HG03060 (cell line): ENCODE results near the gene ATIC.

Experiments used
- ATAC-seq: cut with Tn5 transposase; IDR thresholded peaks from one replicate; pipeline ENCODE4 v1.9.1; 2021; ENCODE audit warnings: low read depth, moderate number of reproducible peaks; ENCODE audit not compliant: unreplicated experiment

Gene ATIC

DNA sequence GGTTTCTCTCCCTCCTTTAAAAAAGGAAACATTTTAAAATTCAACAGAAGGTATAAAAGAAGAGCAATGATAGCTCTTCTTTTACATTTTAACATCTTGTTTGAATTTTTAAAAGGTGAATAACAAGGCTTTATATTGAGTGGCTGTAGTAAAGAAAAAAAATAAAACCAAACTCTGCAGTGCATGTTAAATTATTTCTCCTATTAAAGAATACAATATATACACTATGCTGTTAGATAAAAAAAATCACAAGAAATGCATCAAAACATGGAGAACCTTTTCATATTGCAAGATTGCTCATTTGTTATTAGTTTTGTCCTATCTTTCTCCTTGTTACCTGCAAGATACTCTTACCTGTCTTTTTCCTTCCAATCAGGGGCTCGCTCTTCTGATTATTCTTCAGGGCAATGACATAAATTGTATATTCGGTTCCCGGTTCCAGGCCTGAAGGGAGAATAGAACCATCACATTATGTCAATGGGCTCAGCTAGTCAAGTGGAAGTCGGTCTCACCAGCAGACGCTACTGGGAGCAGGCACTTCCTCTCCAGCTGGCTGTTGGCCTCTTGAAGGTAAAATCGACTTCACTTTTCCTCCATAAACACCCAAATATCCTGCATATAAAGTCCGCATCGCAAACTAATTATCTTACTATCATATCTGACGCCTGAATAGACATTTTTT is 61.2 kb downstream of the ATIC start:
- no peak for ATAC-seq

DNA sequence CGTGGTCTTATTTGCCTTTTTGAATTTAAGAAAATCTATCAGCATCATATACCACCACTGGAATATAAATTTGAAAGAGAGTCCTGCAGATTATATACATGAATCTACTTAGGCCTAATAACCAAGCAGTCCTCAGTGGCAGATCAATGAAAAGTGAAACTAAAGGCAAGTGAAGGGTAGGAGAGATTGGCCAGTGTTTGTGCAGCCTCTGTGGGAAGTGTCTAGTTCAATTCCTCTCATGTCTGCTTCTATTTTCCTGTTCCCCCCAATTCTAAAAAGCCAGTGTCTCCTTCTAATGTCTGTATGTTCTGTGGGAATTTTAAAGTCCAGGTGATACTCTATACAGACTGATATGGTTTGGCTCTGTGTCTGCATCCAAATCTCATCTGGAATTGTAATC is 62.1 kb downstream of the ATIC start:
- no peak for ATAC-seq

DNA sequence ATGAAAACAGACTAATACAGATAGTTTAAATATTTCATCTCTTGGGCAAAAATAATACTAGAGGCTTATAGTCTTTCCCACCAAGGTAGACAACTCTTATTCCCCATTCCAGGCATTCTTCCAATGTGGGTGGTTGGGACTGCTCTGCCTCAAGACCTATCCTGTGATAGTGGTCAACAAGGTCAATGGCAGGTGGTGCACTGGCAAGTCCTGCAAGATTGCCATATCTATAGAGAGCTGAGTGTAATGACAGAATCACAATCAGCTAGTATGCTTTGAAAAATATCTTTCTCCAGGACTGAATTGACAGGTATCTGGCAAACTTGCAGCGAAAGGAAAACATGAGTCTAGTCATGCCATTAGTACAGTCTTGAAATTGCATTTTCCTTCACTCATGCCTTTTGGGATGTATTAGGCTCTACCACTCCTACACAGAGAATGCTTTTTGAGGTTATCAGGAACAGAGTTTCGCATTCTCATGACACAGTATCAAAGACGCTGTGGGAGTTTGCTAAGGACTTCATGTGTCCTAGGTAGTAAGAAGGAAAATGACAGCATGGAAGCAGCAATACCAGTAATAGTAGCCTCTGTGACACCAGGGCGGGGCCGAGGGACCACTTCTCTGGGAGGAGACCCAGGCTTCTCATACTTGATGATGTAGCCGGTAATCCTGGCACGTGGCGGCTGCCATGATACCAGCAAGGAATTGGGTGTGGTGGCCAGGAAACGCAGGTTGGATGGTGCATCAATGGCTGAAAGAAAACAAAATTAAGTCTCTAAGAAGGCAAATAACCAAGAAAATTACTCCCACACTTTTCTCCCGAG is 63.0 kb downstream of the ATIC start:
- ATAC-seq, result no peak

DNA sequence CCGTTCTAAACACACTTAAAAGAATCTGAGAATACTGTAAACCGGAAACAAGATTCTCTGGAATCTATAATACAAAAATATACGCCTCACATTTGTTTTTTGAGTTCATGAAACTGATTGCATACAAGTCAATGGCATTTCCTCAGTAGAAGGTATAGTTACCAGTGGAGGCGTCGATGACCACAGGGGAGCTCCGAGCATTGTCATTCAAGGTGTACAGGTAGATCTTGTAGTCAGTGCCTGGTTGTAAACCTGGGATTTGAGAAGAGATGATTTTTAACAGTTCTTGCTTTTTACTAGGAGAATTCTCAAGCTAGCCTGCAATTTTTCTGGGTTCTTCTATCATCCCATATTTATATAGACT is 63.6 kb downstream of the ATIC start:
- ATAC-seq, result no peak

DNA sequence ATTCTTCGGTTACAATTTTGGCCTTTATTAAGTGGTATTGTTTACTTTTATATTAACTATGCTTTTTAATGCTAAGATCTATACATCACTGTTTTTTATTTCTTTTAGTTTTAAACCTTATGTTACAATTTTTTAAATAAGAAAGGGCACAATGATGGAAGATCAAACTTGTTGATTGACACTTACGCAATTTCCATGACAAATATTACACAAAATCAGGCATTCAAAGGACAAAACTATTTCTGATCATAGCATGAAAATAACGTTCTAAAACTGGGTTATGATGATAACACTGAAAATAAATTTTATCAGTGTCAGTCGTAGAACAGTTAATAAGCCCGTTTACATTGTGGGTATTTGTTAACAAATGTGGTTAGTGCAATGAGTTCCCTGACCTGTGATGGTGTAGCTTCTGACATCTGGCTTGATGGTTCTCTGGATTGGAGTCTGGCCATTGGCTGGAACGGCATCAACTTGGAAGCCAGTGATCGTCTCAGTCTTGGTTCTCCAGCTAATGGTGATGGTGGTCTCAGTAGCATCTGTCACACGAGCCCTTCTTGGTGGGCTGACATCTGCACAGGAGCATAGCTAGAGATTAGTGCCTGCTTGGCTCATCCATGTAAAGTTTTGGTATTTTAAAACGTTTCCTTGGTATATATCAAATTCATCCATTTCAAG is 64.4 kb downstream of the ATIC start:
- ATAC-seq, result no peak

DNA sequence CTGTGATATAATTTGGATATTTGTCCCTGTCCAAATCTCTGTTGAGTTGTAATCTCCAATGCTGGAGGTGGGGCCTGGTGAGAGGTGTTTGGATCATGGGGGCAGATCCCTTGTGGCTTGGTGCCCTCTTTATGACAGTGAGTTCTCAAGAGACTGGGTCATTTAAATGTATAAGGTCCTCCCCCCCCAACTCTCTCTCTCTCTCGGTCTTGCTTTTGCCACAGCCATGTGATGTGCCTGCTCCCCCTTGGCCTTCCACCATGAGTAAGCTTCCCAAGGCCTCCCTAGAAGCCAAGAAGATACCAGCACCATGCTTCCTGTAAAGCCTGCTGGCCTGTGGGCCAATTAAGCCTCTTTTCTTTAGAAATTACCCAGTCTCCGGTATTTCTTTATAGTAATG is 65.4 kb downstream of the ATIC start:
- ATAC-seq, result no peak

DNA sequence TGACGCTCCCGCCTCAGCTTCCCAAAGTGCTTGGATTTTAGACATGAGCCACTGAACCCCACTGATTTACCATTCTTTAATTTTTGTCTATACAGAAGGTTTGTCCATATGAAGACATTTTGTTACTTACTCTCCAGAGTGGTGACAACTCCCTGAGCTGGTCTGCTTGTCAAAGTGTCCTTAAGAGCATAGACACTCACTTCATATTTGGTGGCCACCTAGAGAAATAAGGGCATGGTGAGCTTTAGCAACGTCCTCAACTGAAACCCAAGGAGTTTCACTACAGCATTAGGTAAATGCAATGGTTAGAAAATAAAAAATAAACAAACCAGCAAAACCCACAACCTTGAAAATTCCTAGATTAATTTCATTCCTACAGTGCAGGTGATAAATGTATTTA is 66.2 kb downstream of the ATIC start:
- no peak for ATAC-seq

DNA sequence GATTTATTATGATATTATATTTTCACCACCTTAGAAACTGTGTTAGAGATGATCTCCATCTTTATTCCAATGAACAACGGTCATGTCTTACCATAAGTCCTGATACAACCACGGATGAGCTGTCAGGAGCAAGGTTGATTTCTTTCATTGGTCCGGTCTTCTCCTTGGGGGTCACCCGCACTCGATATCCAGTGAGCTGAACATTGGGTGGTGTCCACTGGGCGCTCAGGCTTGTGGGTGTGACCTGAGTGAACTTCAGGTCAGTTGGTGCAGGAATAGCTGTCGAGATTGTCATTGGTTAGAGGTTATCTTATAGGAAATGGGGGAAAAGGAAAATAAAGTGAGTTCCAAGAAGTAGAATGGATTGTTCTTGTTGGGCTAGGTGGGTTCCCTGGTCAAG is 67.2 kb downstream of the ATIC start:
- no peak for ATAC-seq

DNA sequence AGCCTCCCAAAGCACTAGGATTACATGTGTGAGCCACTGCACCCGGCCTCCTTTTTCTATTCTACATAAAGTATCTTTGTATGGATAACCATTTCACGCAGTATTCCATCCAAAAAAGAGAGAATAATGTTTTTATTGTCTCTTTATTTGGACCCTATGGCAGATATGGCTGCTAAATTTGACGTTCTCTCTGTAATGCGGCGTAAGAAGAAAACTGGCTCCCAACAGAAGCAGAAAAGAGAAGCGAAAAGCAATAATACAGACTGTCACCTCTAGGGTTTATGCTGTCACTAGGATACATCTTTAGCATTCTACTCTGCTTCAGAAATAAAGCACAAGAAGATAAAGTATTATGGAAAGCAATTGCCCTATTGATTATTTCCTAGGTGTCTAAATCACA is 68.1 kb downstream of the ATIC start:
- ATAC-seq, result no peak

DNA sequence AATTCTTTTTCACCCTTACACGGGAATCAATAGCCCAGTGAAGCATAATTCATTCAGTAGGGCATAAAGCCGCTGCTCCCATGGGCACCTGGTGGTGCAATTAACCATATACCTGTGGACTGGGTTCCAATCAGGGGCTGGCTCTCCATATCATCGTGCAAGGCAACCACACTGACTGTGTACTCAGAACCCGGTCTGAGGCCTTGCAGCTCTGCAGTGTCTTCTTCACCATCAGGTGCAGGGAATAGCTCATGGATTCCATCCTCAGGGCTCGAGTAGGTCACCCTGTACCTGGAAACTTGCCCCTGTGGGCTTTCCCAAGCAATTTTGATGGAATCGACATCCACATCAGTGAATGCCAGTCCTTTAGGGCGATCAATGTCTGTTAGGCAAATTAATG is 68.8 kb downstream of the ATIC start:
- no peak for ATAC-seq

DNA sequence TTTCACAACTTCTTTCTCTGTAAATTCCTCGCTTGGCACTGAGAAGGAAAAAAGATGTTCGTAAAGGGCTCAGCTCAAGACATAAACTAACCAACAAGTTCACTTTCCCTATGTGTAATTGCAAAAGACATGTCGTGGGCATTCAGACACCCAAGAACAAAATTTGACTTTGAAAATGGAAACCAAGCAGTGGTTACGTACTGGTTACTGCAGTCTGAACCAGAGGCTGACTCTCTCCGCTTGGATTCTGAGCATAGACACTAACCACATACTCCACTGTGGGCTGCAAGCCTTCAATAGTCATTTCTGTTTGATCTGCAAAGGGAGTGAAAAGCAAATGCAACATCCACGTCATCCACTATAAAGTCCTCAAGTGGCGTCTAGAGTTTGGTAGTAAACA is 70.2 kb downstream of the ATIC start:
- no peak for ATAC-seq

DNA sequence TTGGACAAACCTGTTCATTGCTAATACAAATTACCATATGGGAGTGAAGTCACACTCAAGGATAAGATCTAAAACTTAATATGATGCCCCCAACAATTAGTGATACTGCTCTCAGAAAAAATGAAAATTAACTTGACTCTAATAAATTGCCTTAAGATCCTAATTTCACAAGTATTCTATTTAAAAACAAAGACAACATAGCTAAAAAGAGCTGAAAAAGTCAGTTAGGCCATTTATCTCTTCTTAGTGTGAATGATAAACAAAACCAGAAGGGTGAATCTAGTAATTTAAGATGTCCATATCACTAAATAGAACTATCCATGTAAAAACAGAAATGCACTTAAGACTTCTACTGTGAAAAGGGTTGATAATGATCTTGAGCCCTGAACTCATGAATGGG is 70.6 kb downstream of the ATIC start:
- ATAC-seq, result no peak

DNA sequence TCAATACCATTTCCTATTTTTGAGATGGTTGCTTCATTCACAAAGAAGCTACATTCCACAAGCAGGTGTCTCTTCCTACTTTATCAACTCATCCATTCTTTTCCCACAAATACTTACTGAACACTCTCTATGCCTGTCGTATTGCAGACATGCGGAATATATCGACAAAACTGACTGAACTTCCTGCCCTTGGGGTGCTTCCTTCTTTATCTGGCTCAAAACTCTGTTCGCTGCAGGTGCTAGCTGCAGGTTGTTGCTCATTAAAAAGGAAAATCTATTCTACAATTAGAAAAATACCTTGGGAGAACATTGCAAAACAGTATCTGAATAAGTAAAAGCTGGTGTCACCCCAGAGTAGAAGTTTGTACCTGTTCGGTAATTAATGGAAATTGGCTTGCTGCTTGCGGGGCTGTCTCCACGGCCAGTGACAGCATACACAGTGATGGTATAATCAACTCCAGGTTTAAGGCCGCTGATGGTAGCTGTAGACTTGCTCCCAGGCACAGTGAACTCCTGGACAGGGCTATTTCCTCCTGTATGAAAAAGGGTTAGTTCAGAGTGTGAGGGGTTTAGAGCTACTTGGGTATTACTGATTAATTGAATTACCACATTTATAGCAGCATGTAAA is 71.9 kb downstream of the ATIC start:
- ATAC-seq, result no peak

DNA sequence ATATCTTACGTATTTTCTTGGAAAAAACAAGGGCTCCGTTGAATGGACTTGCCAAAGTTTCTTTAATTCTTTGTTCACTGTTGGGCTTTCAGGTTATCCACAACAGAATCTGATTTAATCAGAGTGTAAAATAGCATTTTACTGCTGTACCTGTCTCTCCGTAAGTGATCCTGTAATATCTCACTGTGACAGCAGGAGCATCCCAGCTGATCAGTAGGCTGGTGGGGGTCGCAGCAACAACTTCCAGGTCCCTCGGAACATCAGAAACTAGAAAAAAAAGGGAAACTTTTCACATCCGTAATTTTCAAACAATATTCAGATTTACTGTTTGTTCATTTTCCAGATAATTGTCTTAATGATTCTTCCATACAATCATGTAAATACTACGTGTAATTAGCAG is 72.9 kb downstream of the ATIC start:
- no peak for ATAC-seq

DNA sequence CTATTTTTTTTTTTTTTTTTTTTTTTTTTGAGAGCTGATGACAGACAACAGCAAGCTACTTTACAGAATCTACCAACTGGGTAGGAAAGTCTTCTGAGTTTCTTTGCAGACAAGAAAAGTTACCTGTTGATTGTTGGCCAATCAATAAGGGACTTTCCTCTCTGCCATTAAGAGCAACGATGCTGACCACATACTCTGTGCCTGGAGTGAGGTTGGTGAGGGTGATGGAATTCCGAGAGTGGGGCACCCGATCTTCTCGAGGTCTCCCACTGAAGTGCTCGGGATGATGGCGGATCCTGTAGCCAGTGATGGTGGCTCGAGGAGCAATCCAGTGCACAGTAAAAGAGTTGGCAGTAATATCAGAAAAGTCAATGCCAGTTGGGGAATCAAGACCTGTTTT is 74.7 kb downstream of the ATIC start:
- no peak for ATAC-seq

DNA sequence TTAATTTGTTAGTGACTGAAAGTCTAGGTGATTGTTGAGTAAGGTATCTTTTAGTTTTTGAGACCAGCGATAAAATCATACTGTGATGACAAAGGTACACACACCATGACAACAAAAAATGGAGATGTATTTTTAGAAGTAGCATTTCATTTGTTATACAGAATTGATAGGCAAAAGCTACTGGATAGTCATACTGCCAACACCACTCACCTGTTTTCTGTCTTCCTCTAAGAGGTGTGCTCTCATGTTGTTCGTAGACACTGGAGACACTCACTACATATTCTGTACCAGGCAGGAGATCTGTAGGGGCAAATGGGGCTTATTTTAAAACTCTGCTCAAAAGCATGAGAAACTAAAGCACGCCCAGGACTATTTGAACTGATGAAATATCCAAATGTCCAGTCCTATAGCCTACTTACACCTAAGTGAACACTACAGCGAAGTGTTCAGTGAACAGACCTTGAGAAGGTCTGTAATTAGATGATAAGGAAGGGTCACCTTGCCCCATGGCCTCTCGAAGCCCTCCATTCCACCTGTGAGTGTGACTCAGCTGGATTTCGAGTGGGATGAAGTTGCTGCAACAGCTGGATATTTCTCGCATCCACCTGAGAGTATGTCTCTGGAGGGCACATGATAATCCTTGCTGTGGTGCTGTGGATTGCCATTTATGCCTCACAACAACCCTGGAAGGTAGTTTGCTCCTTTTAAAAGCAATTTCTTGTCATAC is 76.3 kb downstream of the ATIC start:
- ATAC-seq, result no peak

DNA sequence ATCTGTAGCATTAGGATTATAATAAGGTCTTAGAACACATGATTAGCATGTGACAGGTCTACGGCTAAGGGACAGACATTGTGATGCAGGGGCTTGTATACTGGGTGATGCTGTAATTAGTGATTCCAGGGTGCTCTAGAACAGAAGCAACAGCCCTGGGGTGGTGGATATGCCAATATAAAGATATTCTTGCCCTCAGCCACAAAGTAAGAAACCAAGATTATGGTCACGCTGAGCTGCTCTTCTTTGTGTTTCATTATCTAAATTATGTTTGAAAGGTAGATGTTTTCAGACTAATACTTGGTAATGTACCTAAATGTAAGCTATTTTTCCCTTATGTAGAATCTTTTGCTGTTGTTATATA is 78.7 kb downstream of the ATIC start:
- no peak for ATAC-seq

DNA sequence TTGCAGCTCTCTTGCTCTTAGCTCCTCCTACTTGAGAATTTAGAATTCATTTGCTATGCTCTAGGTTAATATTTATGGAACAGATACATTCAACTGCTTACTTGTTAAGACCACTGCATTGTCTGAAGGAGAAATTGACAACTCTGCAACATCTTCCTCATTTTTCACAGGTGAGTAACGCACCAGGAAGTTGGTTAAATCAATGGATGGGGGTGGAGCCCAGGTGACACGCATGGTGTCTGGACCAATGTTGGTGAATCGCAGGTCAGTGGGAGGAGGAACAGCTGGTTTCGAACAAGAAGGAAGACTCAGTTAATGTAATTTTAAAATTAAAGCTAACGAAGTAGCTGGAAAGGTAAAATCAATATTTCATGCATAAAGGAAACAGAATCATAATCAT is 79.7 kb downstream of the ATIC start:
- no peak for ATAC-seq

DNA sequence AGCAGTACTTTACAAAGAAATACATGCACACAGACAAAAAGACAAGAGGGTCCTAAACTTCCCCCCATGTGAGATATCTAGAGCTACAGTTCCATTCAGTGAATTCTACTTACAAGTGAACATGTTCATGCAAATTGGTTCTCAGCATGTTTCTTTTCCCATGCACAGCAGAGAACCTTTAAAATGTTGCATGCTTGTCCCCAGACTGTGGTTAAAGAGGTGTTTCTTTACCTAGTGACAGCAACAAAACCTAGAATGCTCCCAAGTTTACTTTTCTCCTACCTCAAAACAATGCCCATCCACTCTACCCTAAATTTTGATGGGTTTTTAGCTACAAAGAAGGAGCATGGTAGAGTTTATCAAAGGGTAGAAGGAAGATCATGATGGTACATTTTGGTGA is 80.3 kb downstream of the ATIC start:
- ATAC-seq, result no peak

DNA sequence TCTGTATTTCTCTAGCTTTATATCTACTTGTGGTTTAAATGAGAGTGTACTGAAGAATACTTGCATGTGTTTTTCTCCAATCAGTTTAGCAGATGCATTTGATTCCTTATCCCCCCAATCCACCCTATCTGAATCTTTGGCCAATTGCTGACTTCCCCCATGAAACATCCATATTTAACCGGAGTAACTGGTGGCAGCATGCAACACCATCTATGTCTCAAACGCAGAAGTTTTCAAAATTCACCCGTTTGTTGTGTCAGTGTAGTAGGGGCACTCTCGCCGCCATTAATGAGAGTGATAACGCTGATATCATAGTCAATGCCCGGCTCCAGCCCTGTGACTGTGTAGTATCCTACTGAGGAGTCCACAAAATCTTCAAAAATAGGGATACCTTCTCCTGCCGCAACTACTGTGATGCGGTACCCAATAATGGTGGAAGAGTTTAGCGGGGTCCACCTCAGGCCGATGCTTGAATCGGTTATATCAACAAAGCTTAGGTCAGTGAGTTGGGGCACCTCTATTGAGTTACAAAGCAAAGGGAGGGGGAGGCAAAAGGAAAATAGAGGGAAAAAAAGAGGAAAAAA is 80.9 kb downstream of the ATIC start:
- ATAC-seq, result no peak
